HepG2 (cell line): ENCODE data around the gene PMVK. TPM values are rescaled to one million over a fixed set of nuclear protein-coding genes. Genes with fewer than 3 reads are reported as not detected.

Source experiments
- CBFB ChIP-seq: sonication (generic); formaldehyde crosslinking; IDR thresholded peaks from 2 replicates; pipeline ENCODE4 v1.4.0; 2020; ENCODE audit warnings: missing genetic modification reagents
- ELF3 ChIP-seq: IDR thresholded peaks from 2 replicates; pipeline ENCODE4 v1.6.1; 2016; ENCODE audit warnings: missing genetic modification reagents, missing compliant biosample characterization
- FOSL1 ChIP-seq: sonication (generic); formaldehyde crosslinking; IDR thresholded peaks from 2 replicates; pipeline ENCODE4 v1.9.0; 2021; ENCODE audit warnings: missing genetic modification reagents, borderline replicate concordance
- JARID2 ChIP-seq: sonication (generic); formaldehyde crosslinking; IDR thresholded peaks from 2 replicates; pipeline ENCODE4 v1.8.1; 2023; ENCODE audit warnings: missing genetic modification reagents, inconsistent platforms; ENCODE audit not compliant: insufficient replicate concordance
- MIER2 ChIP-seq: IDR thresholded peaks from 2 replicates; pipeline ENCODE4 v1.6.1; 2016; ENCODE audit warnings: missing biosample characterization, missing genetic modification reagents
- PAX8 ChIP-seq: sonication (generic); formaldehyde crosslinking; IDR thresholded peaks from 2 replicates; pipeline ENCODE4 v1.8.0; 2022; ENCODE audit warnings: mild to moderate bottlenecking, missing genetic modification reagents, borderline replicate concordance
- PCBP1 ChIP-seq: fragments of 200-400 bp; formaldehyde crosslinking; IDR thresholded peaks from 2 replicates; pipeline ENCODE4 v1.6.1; 2017; ENCODE audit warnings: mild to moderate bottlenecking, low read depth, low read length, borderline replicate concordance
- RBM22 ChIP-seq: fragments of 200-400 bp; formaldehyde crosslinking; optimal IDR thresholded peaks from 2 replicates; pipeline ENCODE3; 2017; ENCODE audit warnings: mild to moderate bottlenecking, low read length, moderate library complexity
- SKI ChIP-seq: fragments of 450-650 bp; IDR thresholded peaks from one replicate; pipeline ENCODE4 v1.6.1; 2018; ENCODE audit warnings: mild to moderate bottlenecking; ENCODE audit not compliant: partially characterized antibody
- SP4 ChIP-seq: sonication (generic); formaldehyde crosslinking; IDR thresholded peaks from 2 replicates; pipeline ENCODE4 v1.8.1; 2023; ENCODE audit warnings: mild to moderate bottlenecking, missing genetic modification reagents
- STAG1 ChIP-seq: sonication (generic); formaldehyde crosslinking; IDR thresholded peaks from 2 replicates; pipeline ENCODE4 v1.4.0; 2020; ENCODE audit warnings: missing genetic modification reagents
- TBL1XR1 ChIP-seq: fragments of 150-350 bp; IDR thresholded peaks from 2 replicates; pipeline ENCODE4 v1.6.1; 2014; ENCODE audit warnings: borderline replicate concordance, low read length; ENCODE audit not compliant: partially characterized antibody
- ZBTB38 ChIP-seq: sonication (generic); formaldehyde crosslinking; IDR thresholded peaks from 2 replicates; pipeline ENCODE4 v1.5.1; 2020; ENCODE audit warnings: mild to moderate bottlenecking, missing genetic modification reagents
- ZMYM2 ChIP-seq: sonication (generic); formaldehyde crosslinking; IDR thresholded peaks from 2 replicates; pipeline ENCODE4 v1.8.0; 2022; ENCODE audit warnings: mild to moderate bottlenecking, missing genetic modification reagents
- ZNF10 ChIP-seq: sonication (generic); formaldehyde crosslinking; IDR thresholded peaks from 2 replicates; pipeline ENCODE4 v1.4.0; 2020; ENCODE audit warnings: mild to moderate bottlenecking, low read depth, missing genetic modification reagents, borderline replicate concordance
- ZNF737 ChIP-seq: sonication (generic); formaldehyde crosslinking; IDR thresholded peaks from 2 replicates; pipeline ENCODE4 v1.5.0; 2020; ENCODE audit warnings: missing genetic modification reagents, mild to moderate bottlenecking, borderline replicate concordance
- polyA plus RNA-seq, 8 experiments: library from polyadenylated mRNA; depleted of rRNA in 3 of 8; stranded (reverse) in 7 of 8; unstranded in 1 of 8; fragments of >200 nt; fragmentation: Illumina TruSeq in 4 of 8; extraction: Trizol in 4 of 8; gene quantifications; 2 replicates each; pipeline versions ENCODE4 v1.2.1 to v1.2.3, GENCODE V29; 2011 to 2016; ENCODE audit warnings: low read depth in 4 of 8, missing spikeins in 1 of 8, mixed read lengths in 1 of 8; ENCODE audit not compliant: insufficient read depth in 1 of 8
- total RNA-seq, 5 experiments: library from RNA; depleted of rRNA; stranded (reverse); fragments of >200 nt; fragmentation: Illumina TruSeq; extraction: Trizol; gene quantifications; 2 replicates each; pipeline ENCODE4 v1.2.3, GENCODE V29; 2016; ENCODE audit warnings: low read depth in 1 of 5
- TF ChIP-seq, protein P1 (sequence below): sonication (generic); formaldehyde crosslinking; IDR thresholded peaks from 2 replicates; pipeline ENCODE4 v1.5.0; 2020; ENCODE audit warnings: missing genetic modification reagents
- TF ChIP-seq, protein P2 (sequence below): sonication (generic); formaldehyde crosslinking; IDR thresholded peaks from 2 replicates; pipeline ENCODE4 v1.8.0; 2022; ENCODE audit warnings: missing genetic modification reagents, mild to moderate bottlenecking, inconsistent platforms, borderline replicate concordance
- TF ChIP-seq, protein P3 (sequence below): sonication (generic); formaldehyde crosslinking; IDR thresholded peaks from 2 replicates; pipeline ENCODE4 v1.8.1; 2023; ENCODE audit warnings: mild to moderate bottlenecking, missing genetic modification reagents
- TF ChIP-seq, protein P4 (sequence below): sonication (generic); formaldehyde crosslinking; IDR thresholded peaks from 2 replicates; pipeline ENCODE4 v1.4.0; 2020; ENCODE audit warnings: missing genetic modification reagents, mild to moderate bottlenecking, borderline replicate concordance

Gene PMVK
- total and polyA plus RNA-seq, 2 of the 13 experiments (the other 11 are each of a cell fraction or from before 2014, with no cell fraction given), result 3.9 to 12.6 TPM

DNA sequence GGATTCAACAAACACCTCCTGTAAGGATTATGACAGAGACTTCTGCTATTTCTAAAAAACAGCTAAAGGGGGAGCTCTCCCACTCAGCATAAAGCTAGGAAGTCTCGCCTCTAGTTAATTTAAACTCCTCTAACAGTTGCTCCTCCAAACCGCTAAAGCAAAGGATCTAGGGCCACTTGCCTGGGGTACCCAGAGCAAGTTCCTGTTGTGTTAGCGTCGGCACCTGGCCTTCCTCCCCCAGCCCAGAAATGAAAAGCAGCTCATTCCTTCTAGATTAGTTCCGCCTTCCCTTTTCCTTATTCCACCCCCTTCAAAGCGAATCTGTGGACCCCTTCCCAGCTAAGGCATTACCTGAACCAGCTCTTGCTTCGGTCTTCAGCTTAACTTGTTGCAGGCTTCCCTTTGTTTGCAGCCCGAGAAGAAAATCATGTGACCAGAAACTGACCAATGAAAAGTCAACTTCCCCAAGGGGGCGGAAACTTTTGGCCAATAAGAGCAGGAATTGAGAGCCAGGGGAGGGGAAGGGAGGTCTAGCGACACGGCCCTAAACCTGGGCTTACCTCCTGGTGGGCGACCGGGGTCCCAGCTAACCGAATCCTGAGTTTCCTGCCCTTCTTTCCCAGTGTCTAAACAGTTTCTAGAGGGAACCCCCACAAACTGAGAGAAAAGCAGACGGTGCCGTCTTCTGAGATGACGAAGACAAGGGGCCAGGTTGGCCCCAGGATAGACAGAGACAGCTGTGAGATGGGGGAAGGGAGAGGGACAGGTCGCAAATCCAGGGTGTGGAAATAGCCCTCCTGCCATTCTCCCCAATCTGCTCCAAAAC is 19.4 kb upstream of the PMVK start, which contains the start of gene PBXIP1 (continued):
- TF ChIP-seq RBM22, result no peak
- peak; percentile 41; the same call in 1 of the 2 replicates for TF ChIP-seq SP4
- TF ChIP-seq, protein P1, sequence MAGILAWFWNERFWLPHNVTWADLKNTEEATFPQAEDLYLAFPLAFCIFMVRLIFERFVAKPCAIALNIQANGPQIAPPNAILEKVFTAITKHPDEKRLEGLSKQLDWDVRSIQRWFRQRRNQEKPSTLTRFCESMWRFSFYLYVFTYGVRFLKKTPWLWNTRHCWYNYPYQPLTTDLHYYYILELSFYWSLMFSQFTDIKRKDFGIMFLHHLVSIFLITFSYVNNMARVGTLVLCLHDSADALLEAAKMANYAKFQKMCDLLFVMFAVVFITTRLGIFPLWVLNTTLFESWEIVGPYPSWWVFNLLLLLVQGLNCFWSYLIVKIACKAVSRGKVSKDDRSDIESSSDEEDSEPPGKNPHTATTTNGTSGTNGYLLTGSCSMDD (CRISPR knock-in tag), result no peak
- TF ChIP-seq, protein P2, sequence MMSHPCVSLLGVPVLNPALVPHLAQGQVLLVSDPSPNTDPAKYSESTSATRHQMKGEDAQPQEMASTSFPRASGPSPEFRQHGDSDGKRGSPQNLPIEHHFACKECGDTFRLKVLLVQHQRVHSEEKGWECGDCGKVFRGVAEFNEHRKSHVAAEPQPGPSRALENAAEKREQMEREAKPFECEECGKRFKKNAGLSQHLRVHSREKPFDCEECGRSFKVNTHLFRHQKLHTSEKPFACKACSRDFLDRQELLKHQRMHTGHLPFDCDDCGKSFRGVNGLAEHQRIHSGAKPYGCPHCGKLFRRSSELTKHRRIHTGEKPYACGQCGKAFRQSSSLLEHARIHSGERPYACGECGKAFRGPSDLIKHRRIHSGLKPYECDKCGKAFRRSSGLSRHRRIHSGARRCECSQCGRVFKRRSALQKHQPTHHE (CRISPR knock-in tag), result no peak
- TF ChIP-seq CBFB (CRISPR knock-in tag), result 0 out of 2 replicates have a peak, but pooled peaks have one; percentile 34
- TF ChIP-seq MIER2, result no peak
- TF ChIP-seq PAX8 (CRISPR knock-in tag), result no peak
- TF ChIP-seq ZBTB38 (CRISPR knock-in tag), result no peak
- TF ChIP-seq, protein P3, sequence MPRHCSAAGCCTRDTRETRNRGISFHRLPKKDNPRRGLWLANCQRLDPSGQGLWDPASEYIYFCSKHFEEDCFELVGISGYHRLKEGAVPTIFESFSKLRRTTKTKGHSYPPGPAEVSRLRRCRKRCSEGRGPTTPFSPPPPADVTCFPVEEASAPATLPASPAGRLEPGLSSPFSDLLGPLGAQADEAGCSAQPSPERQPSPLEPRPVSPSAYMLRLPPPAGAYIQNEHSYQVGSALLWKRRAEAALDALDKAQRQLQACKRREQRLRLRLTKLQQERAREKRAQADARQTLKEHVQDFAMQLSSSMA (CRISPR knock-in tag), result no peak
- TF ChIP-seq ZMYM2 (CRISPR knock-in tag), result no peak
- no peak for TF ChIP-seq SKI
- no peak for TF ChIP-seq TBL1XR1
- TF ChIP-seq, protein P4, sequence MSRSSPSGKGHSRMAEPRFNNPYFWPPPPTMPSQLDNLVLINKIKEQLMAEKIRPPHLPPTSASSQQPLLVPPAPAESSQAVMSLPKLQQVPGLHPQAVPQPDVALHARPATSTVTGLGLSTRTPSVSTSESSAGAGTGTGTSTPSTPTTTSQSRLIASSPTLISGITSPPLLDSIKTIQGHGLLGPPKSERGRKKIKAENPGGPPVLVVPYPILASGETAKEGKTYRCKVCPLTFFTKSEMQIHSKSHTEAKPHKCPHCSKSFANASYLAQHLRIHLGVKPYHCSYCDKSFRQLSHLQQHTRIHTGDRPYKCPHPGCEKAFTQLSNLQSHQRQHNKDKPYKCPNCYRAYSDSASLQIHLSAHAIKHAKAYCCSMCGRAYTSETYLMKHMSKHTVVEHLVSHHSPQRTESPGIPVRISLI (CRISPR knock-in tag), result no peak
- TF ChIP-seq JARID2 (CRISPR knock-in tag), result no peak
- no peak for TF ChIP-seq ZNF737 (CRISPR knock-in tag)
- TF ChIP-seq FOSL1 (CRISPR knock-in tag), result no peak
- peak; percentile 40 for TF ChIP-seq ELF3
- no peak for TF ChIP-seq STAG1
- TF ChIP-seq ZNF10 (CRISPR knock-in tag), result no peak
- no peak for TF ChIP-seq PCBP1
